Sigmoid colon (tissue), 7 donors: Measurements from ENCODE around the gene TPRX1. TPM values are rescaled to one million over a fixed set of nuclear protein-coding genes. Genes with fewer than 3 reads are reported as not detected.

Source experiments
- DNase-seq: peaks from one replicate; pipeline ENCODE4 v3.0.0-alpha.2; 2019
- H3K27ac ChIP-seq, 4 donors: fragments of 200-600 bp; sonication (generic); one replicate each; pipeline ENCODE4 v1.5.1; 2016 to 2019; ENCODE audit warnings: mild to moderate bottlenecking in 1 of 4
- H3K27me3 ChIP-seq, 3 donors: fragments of 200-600 bp; sonication (generic); one replicate each; pipeline ENCODE4 v1.5.1; 2019; ENCODE audit warnings: mild to moderate bottlenecking in 1 of 3
- H3K36me3 ChIP-seq, 4 donors: fragments of 200-600 bp; sonication (generic); one replicate each; pipeline ENCODE4 v1.5.1; 2016 to 2019
- H3K4me1 ChIP-seq, 4 donors: fragments of 200-600 bp; sonication (generic); one replicate each; pipeline ENCODE4 v1.5.1; 2017 to 2019
- H3K4me3 ChIP-seq, 4 donors: fragments of 200-600 bp; sonication (generic); one replicate each; pipeline ENCODE4 v1.5.1; 2017 to 2019; ENCODE audit warnings: mild to moderate bottlenecking in 2 of 4, moderate library complexity in 1 of 4
- H3K9me3 ChIP-seq, 4 donors: fragments of 200-600 bp in 3 of 4; sonication (generic) in 3 of 4; one replicate each; pipeline versions ENCODE4 v1.5.1 to v1.6.1; 2013 to 2019
- CTCF ChIP-seq, 4 experiments: fragments of 450-650 bp in 3 of 4; fragments of 200-600 bp in 1 of 4; IDR thresholded peaks; one replicate each; pipeline ENCODE4 v1.5.1; 2016 to 2019; ENCODE audit warnings: antibody characterized with exemption in 4 of 4, mild to moderate bottlenecking in 3 of 4, moderate library complexity in 2 of 4
- EP300 ChIP-seq, 4 donors: sonication (generic); formaldehyde crosslinking; IDR thresholded peaks; one replicate each; pipeline ENCODE4 v1.6.1; 2017; ENCODE audit warnings: antibody characterized with exemption in 4 of 4
- POLR2A ChIP-seq, 2 donors: fragments of 450-650 bp; IDR thresholded peaks; one replicate each; pipeline ENCODE4 v1.6.1; 2016; ENCODE audit warnings: antibody characterized with exemption in 2 of 2, mild to moderate bottlenecking in 2 of 2, moderate library complexity in 2 of 2
- POLR2AphosphoS5 ChIP-seq, 4 donors: sonication (generic); formaldehyde crosslinking; IDR thresholded peaks; one replicate each; pipeline ENCODE4 v1.6.1; 2017; ENCODE audit warnings: antibody characterized with exemption in 4 of 4
- WGBS, 2 donors: extraction: QIAGEN DNeasy Blood & Tissue Kit; methylation state at CpG; one replicate each; pipeline ENCODE4 v1.1.7; 2013; 5-methylcytosine and 5-hydroxymethylcytosine counted together
- intact Hi-C: fragments of 100-400 bp; cut with DNase I; formaldehyde crosslinking; loops from one replicate; pipeline ENCODE4 v1.15.1; 2023
- polyA plus RNA-seq, 3 donors: library from polyadenylated mRNA; stranded (reverse); fragments of 200-250 nt; gene quantifications; one replicate each; pipeline ENCODE4 v1.2.3, GENCODE V29; 2013
- total RNA-seq, 4 donors: library from RNA; depleted of rRNA; stranded (reverse); fragments of >200 nt; gene quantifications; one replicate each; pipeline ENCODE4 v1.1.0, GENCODE V29; 2016
- donor health status: healthy with polysubstance abuse.
- donor health status: Bipolar disorder and iron deficiency.
- donor health status: healthy.

The TPRX1 gene
- total and polyA plus RNA-seq, 7 donors, result not detected

GRCh38 chr19:47839913-47840312 lies 35.6 kb upstream of the TPRX1 start:
- Histone ChIP-seq H3K4me3 (no peak overlapping the region), H3K27ac (no peak overlapping the region), H3K36me3 (no peaks in the 10 kb centered on the region), H3K4me1 (no peaks in the 10 kb centered on the region), H3K9me3 (no peaks in the 10 kb centered on the region), H3K27me3 (peaks cover 0 to 25% (median 6%) of the 10 kb centered on the region in 3 donors)
- intact Hi-C loops, result no loop called here
- TF ChIP-seq POLR2AphosphoS5 (IDR thresholded peaks at IDR 0.05), result no peak
- TF ChIP-seq POLR2A (IDR thresholded peaks at IDR 0.05), result no peak
- TF ChIP-seq CTCF (IDR thresholded peaks at IDR 0.05), result no peak
- TF ChIP-seq EP300 (IDR thresholded peaks at IDR 0.05), result no peak
- 27 to 31% methylated on average over 10 of the region's 10 CpGs for WGBS, 2 donors
- DNase-seq, result no peak

- 74 to 76% methylated on average over 16 of the region's 16 CpGs for WGBS, 2 donors
- no peak for DNase-seq
Measured at GRCh38 chr19:47839411-47839810, 35.1 kb upstream of the TPRX1 start.

GRCh38 chr19:47836038-47836437 lies 31.7 kb upstream of the TPRX1 start:
- no peaks in the 10 kb centered on the region for H3K36me3 ChIP-seq
- intact Hi-C loops, result no loop called here
- no peak overlapping the region for H3K27ac ChIP-seq
- H3K27me3 ChIP-seq, result peaks cover 0 to 3% (median 0%) of the 10 kb centered on the region in 3 donors
- H3K4me1 ChIP-seq, result no peaks in the 10 kb centered on the region
- no peak for DNase-seq
- H3K4me3 ChIP-seq, result no peak overlapping the region
- 78 to 79% methylated on average over 8 of the region's 8 CpGs for WGBS, 2 donors
- TF ChIP-seq POLR2A (IDR thresholded peaks at IDR 0.05) (no peak), CTCF (IDR thresholded peaks at IDR 0.05) (no peak), EP300 (IDR thresholded peaks at IDR 0.05) (no peak), POLR2AphosphoS5 (IDR thresholded peaks at IDR 0.05) (no peak)
- no peaks in the 10 kb centered on the region for H3K9me3 ChIP-seq

More at GRCh38 chr19:47839411-47839810, 35.1 kb upstream of the TPRX1 start:
- Histone ChIP-seq H3K4me3 (no peak overlapping the region), H3K36me3 (no peaks in the 10 kb centered on the region), H3K9me3 (no peaks in the 10 kb centered on the region), H3K27ac (no peak overlapping the region), H3K27me3 (peaks cover 0 to 25% (median 6%) of the 10 kb centered on the region in 3 donors), H3K4me1 (no peaks in the 10 kb centered on the region)
- TF ChIP-seq CTCF (IDR thresholded peaks at IDR 0.05), result no peak
- TF ChIP-seq EP300 (IDR thresholded peaks at IDR 0.05), result no peak
- TF ChIP-seq POLR2AphosphoS5 (IDR thresholded peaks at IDR 0.05), result no peak
- no peak for TF ChIP-seq POLR2A (IDR thresholded peaks at IDR 0.05)
- intact Hi-C loops, result no loop called here

- H3K9me3 ChIP-seq, result no peaks in the 10 kb centered on the region
- H3K27ac ChIP-seq, result no peak overlapping the region
- H3K27me3 ChIP-seq, result peaks cover 0 to 5% (median 0%) of the 10 kb centered on the region in 3 donors
- intact Hi-C loops, result no loop called here
- no peak overlapping the region for H3K4me3 ChIP-seq
- 79 to 88% methylated on average over 4 of the region's 4 CpGs for WGBS, 2 donors
- no peaks in the 10 kb centered on the region for H3K4me1 ChIP-seq
- H3K36me3 ChIP-seq, result no peaks in the 10 kb centered on the region
- no peak for DNase-seq
- no peak for TF ChIP-seq EP300 (IDR thresholded peaks at IDR 0.05)
- TF ChIP-seq POLR2AphosphoS5 (IDR thresholded peaks at IDR 0.05), result no peak
- TF ChIP-seq POLR2A (IDR thresholded peaks at IDR 0.05), result no peak
Measured at GRCh38 chr19:47832723-47833122, 28.4 kb upstream of the TPRX1 start.

- no peak overlapping the region for H3K27ac ChIP-seq
- no peaks in the 10 kb centered on the region for H3K36me3 ChIP-seq
- 91% methylated on average over 6 of the region's 6 CpGs for WGBS, 2 donors
- intact Hi-C loops, result no loop called here
- TF ChIP-seq POLR2AphosphoS5 (IDR thresholded peaks at IDR 0.05) (no peak), EP300 (IDR thresholded peaks at IDR 0.05) (no peak), POLR2A (IDR thresholded peaks at IDR 0.05) (no peak), CTCF (IDR thresholded peaks at IDR 0.05) (no peak)
- no peak overlapping the region for H3K4me3 ChIP-seq
- peaks cover 0 to 3% (median 0%) of the 10 kb centered on the region in 4 donors for H3K9me3 ChIP-seq
- no peaks in the 10 kb centered on the region for H3K4me1 ChIP-seq
- DNase-seq, result no peak
- peaks cover 0 to 12% (median 0%) of the 10 kb centered on the region in 3 donors for H3K27me3 ChIP-seq
Measured at GRCh38 chr19:47826800-47827199, 22.4 kb upstream of the TPRX1 start.
